GM12892 (cell line): ENCODE data around the gene HES6.

Source experiments
- POLR2A ChIP-seq: IDR thresholded peaks from 2 replicates; pipeline ENCODE4 v1.6.1; 2011; ENCODE audit warnings: low read depth, low read length, control low read depth
- TAF1 ChIP-seq: IDR thresholded peaks from 2 replicates; pipeline ENCODE4 v1.6.1; 2011; ENCODE audit warnings: low read depth, mild to moderate bottlenecking, control low read depth, low read length, borderline replicate concordance

- TF ChIP-seq TAF1, result no peak
- TF ChIP-seq POLR2A, result no peak
Observed at GRCh38 chr2:238238311-238238765, 1.5 kb downstream of the HES6 start.
